Measurements from ENCODE around the gene MEX3C. TPM values are rescaled to one million over a fixed set of nuclear protein-coding genes. Genes with fewer than 3 reads are reported as not detected.

The MEX3C gene
- total RNA-seq, 1 experiment from 2014 or later, result 86.9 TPM

DNA sequence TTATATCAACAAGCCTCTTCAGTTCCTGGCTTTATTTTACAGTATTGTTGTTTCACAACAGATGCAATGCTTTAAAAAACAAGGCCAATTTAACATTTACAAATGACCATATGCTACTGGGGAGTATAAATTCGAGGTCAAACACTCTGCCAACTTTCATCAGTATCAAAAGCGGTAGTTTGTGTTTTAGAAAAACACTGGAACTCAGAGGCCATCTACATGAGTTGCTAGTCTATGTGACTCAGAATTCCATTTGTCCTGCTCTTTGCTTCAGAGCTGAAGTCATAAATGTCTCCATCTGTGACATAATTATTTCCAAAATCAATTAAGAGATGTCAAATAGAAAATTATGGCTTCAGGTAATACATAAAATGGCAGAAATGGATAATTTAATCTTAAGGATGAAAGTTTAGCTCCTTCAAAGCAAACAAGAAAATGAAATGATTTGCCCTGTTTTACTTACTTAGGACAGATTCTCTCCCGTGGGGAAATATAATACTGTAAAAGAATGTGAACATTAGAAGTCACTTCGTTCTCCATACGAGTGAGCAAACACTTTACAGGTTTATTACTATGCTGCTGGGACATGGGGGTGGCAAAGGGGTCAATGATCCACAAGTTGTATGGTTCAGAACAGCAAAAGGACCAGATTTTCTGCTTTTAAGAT lies 3.7 kb downstream of the MEX3C start:
- BruUV-seq (replicated peaks), result no TSS peak
- intact Hi-C loops (cut with micrococcal nuclease; ENCODE audit: unreplicated experiment), result loop anchor here (2.0 to 10.0 kb wide), 4 partner anchors 43 to 369 kb away; partner anchors contain the start of gene MRO
- TF ChIP-seq, protein P1, sequence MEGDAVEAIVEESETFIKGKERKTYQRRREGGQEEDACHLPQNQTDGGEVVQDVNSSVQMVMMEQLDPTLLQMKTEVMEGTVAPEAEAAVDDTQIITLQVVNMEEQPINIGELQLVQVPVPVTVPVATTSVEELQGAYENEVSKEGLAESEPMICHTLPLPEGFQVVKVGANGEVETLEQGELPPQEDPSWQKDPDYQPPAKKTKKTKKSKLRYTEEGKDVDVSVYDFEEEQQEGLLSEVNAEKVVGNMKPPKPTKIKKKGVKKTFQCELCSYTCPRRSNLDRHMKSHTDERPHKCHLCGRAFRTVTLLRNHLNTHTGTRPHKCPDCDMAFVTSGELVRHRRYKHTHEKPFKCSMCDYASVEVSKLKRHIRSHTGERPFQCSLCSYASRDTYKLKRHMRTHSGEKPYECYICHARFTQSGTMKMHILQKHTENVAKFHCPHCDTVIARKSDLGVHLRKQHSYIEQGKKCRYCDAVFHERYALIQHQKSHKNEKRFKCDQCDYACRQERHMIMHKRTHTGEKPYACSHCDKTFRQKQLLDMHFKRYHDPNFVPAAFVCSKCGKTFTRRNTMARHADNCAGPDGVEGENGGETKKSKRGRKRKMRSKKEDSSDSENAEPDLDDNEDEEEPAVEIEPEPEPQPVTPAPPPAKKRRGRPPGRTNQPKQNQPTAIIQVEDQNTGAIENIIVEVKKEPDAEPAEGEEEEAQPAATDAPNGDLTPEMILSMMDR (IDR thresholded peaks at IDR 0.05; ENCODE audit: unreplicated experiment), result no peak
- Mint-ChIP-seq H3K4me1 (ENCODE audit: low read depth, unreplicated experiment) (peaks cover 17% of the 10 kb centered on the region), H3K27ac (ENCODE audit: unreplicated experiment) (peak overlapping the region; percentile 64), H3K27me3 (ENCODE audit: unreplicated experiment) (no peaks in the 10 kb centered on the region), H3K4me3 (ENCODE audit: low read depth, unreplicated experiment) (peak overlapping the region; percentile 80), H3K36me3 (ENCODE audit: insufficient read depth, unreplicated experiment) (peaks cover 56% of the 10 kb centered on the region), H3K9me3 (ENCODE audit: low read depth, unreplicated experiment) (no peaks in the 10 kb centered on the region)
- CTCF ChIA-PET, result no interaction called here
- no peak for DNase-seq

DNA sequence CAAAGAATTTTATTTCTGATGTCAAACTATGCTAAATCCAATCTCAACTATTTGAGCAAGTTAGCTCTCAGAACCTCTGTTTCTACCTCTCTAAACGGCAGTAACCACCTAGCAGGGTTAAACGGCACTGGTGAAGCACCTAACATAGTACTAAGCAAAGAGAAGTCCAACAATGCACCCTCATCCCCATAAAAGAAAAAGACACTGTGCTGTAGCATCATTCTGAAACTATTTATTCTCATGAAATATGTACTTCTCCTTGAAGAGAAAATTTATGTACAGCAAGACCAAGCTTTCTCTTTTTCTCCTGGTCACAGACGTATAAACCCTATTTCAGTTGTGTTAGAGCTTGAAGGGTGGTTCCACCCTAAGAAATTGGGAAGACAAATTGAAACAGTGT lies 4.8 kb downstream of the MEX3C start:
- peak overlapping the region; percentile 53 for H3K4me3 Mint-ChIP-seq (ENCODE audit: low read depth, unreplicated experiment)
- DNase-seq, result no peak
- TF ChIP-seq, protein P1 (IDR thresholded peaks at IDR 0.05; ENCODE audit: unreplicated experiment), result no peak
- no peaks in the 10 kb centered on the region for H3K27me3 Mint-ChIP-seq (ENCODE audit: unreplicated experiment)
- peaks cover 52% of the 10 kb centered on the region for H3K36me3 Mint-ChIP-seq (ENCODE audit: insufficient read depth, unreplicated experiment)
- peaks cover 25% of the 10 kb centered on the region for H3K4me1 Mint-ChIP-seq (ENCODE audit: low read depth, unreplicated experiment)
- no TSS peak for BruUV-seq (replicated peaks)
- CTCF ChIA-PET, result interaction anchor here (0.6 kb wide), 1 partner anchor 55 kb away, joined by 3 read pairs; no protein-coding TSS in a partner anchor
- H3K9me3 Mint-ChIP-seq (ENCODE audit: low read depth, unreplicated experiment), result no peaks in the 10 kb centered on the region
- no peak overlapping the region for H3K27ac Mint-ChIP-seq (ENCODE audit: unreplicated experiment)
- intact Hi-C loops (cut with micrococcal nuclease; ENCODE audit: unreplicated experiment), result loop anchor here (10.0 kb wide), 1 partner anchor 368 kb away; the partner anchor contains the start of gene MRO

DNA sequence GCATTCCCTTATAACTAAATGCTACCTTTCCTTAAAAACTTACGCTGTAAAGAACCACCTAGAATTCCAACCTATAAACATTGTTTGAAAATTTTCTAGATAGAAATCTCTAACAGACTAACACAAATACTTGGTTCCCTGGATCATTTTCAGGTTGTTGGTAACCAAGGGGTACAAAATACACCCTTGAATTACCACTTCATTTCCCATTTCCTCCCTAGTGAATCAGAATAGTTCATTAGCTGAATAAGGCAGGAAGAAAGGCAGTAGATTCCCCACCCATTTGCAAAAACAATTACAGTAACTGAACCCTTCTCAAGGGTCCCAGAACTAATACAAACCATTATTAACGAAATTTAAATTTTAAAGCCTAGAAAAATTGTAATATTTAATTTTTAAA lies 5.5 kb downstream of the MEX3C start:
- DNase-seq, result no peak
- intact Hi-C loops (cut with micrococcal nuclease; ENCODE audit: unreplicated experiment), result loop anchor here (10.0 kb wide), 1 partner anchor 367 kb away; the partner anchor contains the start of gene MRO
- Mint-ChIP-seq H3K27ac (ENCODE audit: unreplicated experiment) (peak overlapping the region; percentile 34), H3K27me3 (ENCODE audit: unreplicated experiment) (no peaks in the 10 kb centered on the region), H3K9me3 (ENCODE audit: low read depth, unreplicated experiment) (no peaks in the 10 kb centered on the region), H3K36me3 (ENCODE audit: insufficient read depth, unreplicated experiment) (peaks cover 46% of the 10 kb centered on the region), H3K4me1 (ENCODE audit: low read depth, unreplicated experiment) (peaks cover 29% of the 10 kb centered on the region), H3K4me3 (ENCODE audit: low read depth, unreplicated experiment) (peak overlapping the region; percentile 53)
- TF ChIP-seq, protein P1 (IDR thresholded peaks at IDR 0.05; ENCODE audit: unreplicated experiment), result no peak
- BruUV-seq (replicated peaks), result no TSS peak
- CTCF ChIA-PET, result no interaction called here

DNA sequence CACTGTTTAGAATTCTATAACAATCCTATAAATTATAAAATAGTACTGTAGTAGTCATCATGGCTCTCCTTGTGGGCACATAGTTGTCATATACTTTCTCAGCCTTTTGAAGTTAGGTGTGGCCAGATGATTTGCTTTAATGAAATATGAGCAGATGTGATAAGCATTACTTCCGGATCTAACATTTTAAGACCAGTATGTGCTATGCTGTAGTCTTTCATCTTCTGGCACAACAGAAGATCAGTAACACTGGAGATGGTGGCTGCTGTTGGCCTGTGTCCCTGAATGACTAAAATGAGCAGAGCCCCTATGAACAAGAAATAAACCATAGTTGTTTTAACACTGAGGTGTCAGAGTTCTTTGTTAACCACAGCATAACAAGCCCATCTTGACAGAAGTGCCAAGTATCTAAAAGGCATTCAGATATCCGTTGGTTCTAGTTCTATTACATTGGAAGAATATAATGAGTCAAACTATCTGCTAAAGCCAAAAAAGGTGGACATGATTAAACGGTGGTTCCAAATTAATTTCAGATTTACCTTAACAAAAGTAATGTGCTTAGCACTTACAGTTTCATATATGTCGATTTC lies 6.3 kb downstream of the MEX3C start:
- TF ChIP-seq, protein P1 (IDR thresholded peaks at IDR 0.05; ENCODE audit: unreplicated experiment), result no peak
- Mint-ChIP-seq H3K9me3 (ENCODE audit: low read depth, unreplicated experiment) (no peaks in the 10 kb centered on the region), H3K4me1 (ENCODE audit: low read depth, unreplicated experiment) (peaks cover 37% of the 10 kb centered on the region), H3K36me3 (ENCODE audit: insufficient read depth, unreplicated experiment) (peaks cover 38% of the 10 kb centered on the region), H3K4me3 (ENCODE audit: low read depth, unreplicated experiment) (peak overlapping the region; percentile 41), H3K27me3 (ENCODE audit: unreplicated experiment) (no peaks in the 10 kb centered on the region), H3K27ac (ENCODE audit: unreplicated experiment) (peak overlapping the region; percentile 42)
- no TSS peak for BruUV-seq (replicated peaks)
- CTCF ChIA-PET, result no interaction called here
- no peak for DNase-seq
- intact Hi-C loops (cut with micrococcal nuclease; ENCODE audit: unreplicated experiment), result loop anchor here (10.0 kb wide), 1 partner anchor 366 kb away; the partner anchor contains the start of gene MRO

Data from Calu3 (cell line).